Measurements from ENCODE around the gene ETV6. TPM values are rescaled to one million over a fixed set of nuclear protein-coding genes. Genes with fewer than 3 reads are reported as not detected.

ETV6 gene
- total and polyA plus RNA-seq, 2 of the 8 experiments (the other 6 are each of a cell fraction or from before 2014, with no cell fraction given) = 5.5 to 23.9 TPM

- H3K56ac ChIP-seq (replicated peaks; ENCODE audit: insufficient read length, low read depth, low read length) = no peak overlapping the region
- no peak overlapping the region for H2BK120ac ChIP-seq (replicated peaks; ENCODE audit: low read depth, low read length)
- H4K5ac ChIP-seq (ENCODE audit: insufficient read length, low read depth, low read length) = no peak overlapping the region
- no peak overlapping the region for H4K8ac ChIP-seq (ENCODE audit: extremely low read depth, insufficient read depth, low read length)
- TF ChIP-seq SUZ12 (IDR thresholded peaks at IDR 0.05; ENCODE audit: low read length) = no peak
- no peaks in the 10 kb centered on the region for H3K9me3 ChIP-seq (ENCODE audit: insufficient read depth in 2 of 2, low read depth in 1 of 2, low read length in 1 of 2)
- no peak overlapping the region for H3K9ac ChIP-seq (replicated peaks in 1 of 4; ENCODE audit: extremely low read depth in 1 of 4, low read depth in 3 of 4, low read length in 3 of 4)
- no peaks in the 10 kb centered on the region for H3K27me3 ChIP-seq (replicated peaks in 1 of 4; ENCODE audit: control insufficient read depth in 3 of 4, extremely low read depth in 1 of 4, insufficient read depth in 3 of 4, low read length in 3 of 4)
- no peaks in the 10 kb centered on the region; a peak in 1 of 8 replicates for H3K36me3 ChIP-seq (ENCODE audit: control insufficient read depth in 2 of 4, insufficient read depth in 4 of 4, low read length in 3 of 4)
- H3K23ac ChIP-seq (ENCODE audit: insufficient read length) = no peak overlapping the region
- H3K4me3 ChIP-seq (ENCODE audit: extremely low read depth in 1 of 4, insufficient read depth in 2 of 4, low read depth in 3 of 4, low read length in 4 of 4) = no peak overlapping the region
- H3K23me2 ChIP-seq (ENCODE audit: low read depth, low read length) = no peaks in the 10 kb centered on the region
- H3K14ac ChIP-seq (ENCODE audit: insufficient read length) = no peak overlapping the region
- 81% methylated on average over 8 of the region's 8 CpGs; no CpG with 5 or more reads in 1 of the 2 experiments for WGBS, 2 experiments (ENCODE audit: extremely low coverage in 1 of 2, insufficient coverage in 1 of 2, insufficient read length in 1 of 2, insufficient replicate concordance in 2 of 2, low coverage in 1 of 2, low lambda C conversion rate in 2 of 2, missing lambda C conversion rate in 1 of 2)
- no peak for DNase-seq (ENCODE audit: low read depth in 1 of 2, low spot score in 2 of 2)
- no peak overlapping the region for H2BK20ac ChIP-seq (ENCODE audit: low read length)
- no peak for FAIRE-seq
- no peak overlapping the region for H2BK15ac ChIP-seq (ENCODE audit: low read length)
- H3K4ac ChIP-seq (replicated peaks; ENCODE audit: insufficient read length, low read depth, low read length) = no peak overlapping the region
- H3K79me2 ChIP-seq (ENCODE audit: control insufficient read depth in 1 of 2, insufficient read depth in 2 of 2, low read length in 2 of 2) = 0 out of 4 replicates have a peak, but pooled peaks cover 0 to 3% of the 10 kb centered on the region in 2 experiments
- no peak overlapping the region for H3K4me2 ChIP-seq (ENCODE audit: insufficient read depth in 1 of 2, low read depth in 2 of 2, low read length in 2 of 2)
- H2AK5ac ChIP-seq (ENCODE audit: low read depth, low read length) = no peak overlapping the region
- ChIA-PET CTCF (ENCODE audit: partially characterized antibody) (interaction anchor here (0.6 to 2.1 kb wide), 9 partner anchors 11 to 211 kb away, joined by 3 to 7 read pairs (median 3); no protein-coding TSS in a partner anchor), POLR2A (ENCODE audit: partially characterized antibody) (interaction anchor here (1.7 to 1.8 kb wide), 2 partner anchors 14 to 18 kb away, joined by 5 to 7 read pairs; no protein-coding TSS in a partner anchor)
- no peak overlapping the region for H2AFZ ChIP-seq (ENCODE audit: low read length)
- H4K91ac ChIP-seq (replicated peaks; ENCODE audit: insufficient read length, low read length) = peak overlapping the region; percentile 12
- H4K20me1 ChIP-seq (replicated peaks in 1 of 2; ENCODE audit: control insufficient read depth in 1 of 2, insufficient read depth in 2 of 2, low read length in 2 of 2) = no peaks in the 10 kb centered on the region
- no peak overlapping the region for H3K18ac ChIP-seq (ENCODE audit: extremely low read depth, low read length)
- H3K27ac ChIP-seq (ENCODE audit: low read depth, low read length) = no peak overlapping the region
- H3K4me1 ChIP-seq (replicated peaks in 1 of 4; ENCODE audit: control insufficient read depth in 3 of 4, insufficient read depth in 4 of 4, low read length in 3 of 4) = peaks cover 7 to 24% (median 9%) of the 10 kb centered on the region in 4 experiments
- H2BK5ac ChIP-seq (ENCODE audit: low read depth, low read length) = no peak overlapping the region; the same call in 1 of the 2 replicates
- H2BK12ac ChIP-seq (ENCODE audit: low read depth, low read length) = no peak overlapping the region
- H3K79me1 ChIP-seq (ENCODE audit: low read depth, low read length) = peaks cover 5% of the 10 kb centered on the region; the same call in 1 of the 2 replicates
Measured at GRCh38 chr12:11761869-11762567, 112.5 kb downstream of the ETV6 start.

Measured in H1 (cell line).